Body of pancreas (tissue), 4 donors: ENCODE results near the gene ASNS. TPM values are rescaled to one million over a fixed set of nuclear protein-coding genes. Genes with fewer than 3 reads are reported as not detected.
A peak's percentile ranks its signal among the peaks of the same experiment; 100 is the strongest.
"Not testable (repeated sequence)": the region's sequence is repeated elsewhere in the genome, so short reads cannot be mapped to it uniquely, and the experiment has no call there.

Experiments used
- ATAC-seq: fragments of 150-250 bp; one replicate; pipeline ENCODE4 v1.9.1; 2016
- DNase-seq, 4 donors: peaks; one replicate each; pipeline ENCODE4 v3.0.0-alpha.2; 2019
- H3K27ac ChIP-seq, 4 donors: fragments of 200-600 bp; sonication (generic); 1 replicate in 3 of 4; 2 replicates in 1 of 4; pipeline versions ENCODE4 v1.5.1 to v1.6.1; 2016 to 2019; ENCODE audit warnings: mild to moderate bottlenecking in 1 of 4, mixed read lengths in 1 of 4, moderate library complexity in 1 of 4
- H3K27me3 ChIP-seq, 2 donors: fragments of 200-600 bp; sonication (generic); one replicate each; pipeline ENCODE4 v1.6.0; 2016; ENCODE audit warnings: mild to moderate bottlenecking in 1 of 2
- H3K36me3 ChIP-seq, 2 donors: fragments of 200-600 bp; sonication (generic); replicated peaks in 1 of 2; 2 replicates each; pipeline ENCODE4 v1.5.1; 2016; ENCODE audit warnings: low read depth in 2 of 2; ENCODE audit not compliant: insufficient read depth in 1 of 2
- H3K4me1 ChIP-seq: fragments of 200-600 bp; sonication (generic); one replicate; pipeline ENCODE4 v1.6.0; 2016
- H3K4me3 ChIP-seq, 2 donors: fragments of 200-600 bp; sonication (generic); 1 replicate in 1 of 2; 2 replicates in 1 of 2; pipeline ENCODE4 v1.5.1; 2016 to 2019
- H3K9me3 ChIP-seq, 3 donors: fragments of 200-600 bp; sonication (generic); 1 replicate in 2 of 3; 2 replicates in 1 of 3; pipeline ENCODE4 v1.5.1; 2016
- CTCF ChIP-seq, 7 experiments: fragments of 450-650 bp in 4 of 7; fragments of 200-600 bp in 3 of 7; sonication (generic) in 3 of 7; IDR thresholded peaks; one replicate each; pipeline ENCODE4 v1.5.1; 2016 to 2019; ENCODE audit warnings: antibody characterized with exemption in 7 of 7
- POLR2A ChIP-seq, 3 donors: fragments of 450-650 bp; IDR thresholded peaks; one replicate each; pipeline ENCODE4 v1.6.1; 2016; ENCODE audit warnings: antibody characterized with exemption in 3 of 3, mild to moderate bottlenecking in 2 of 3
- WGBS, 2 donors: methylation state at CpG; one replicate each; pipeline ENCODE4 v1.1.5; 2017; 5-methylcytosine and 5-hydroxymethylcytosine counted together
- intact Hi-C: fragments of 100-400 bp; cut with DNase I; formaldehyde crosslinking; loops from one replicate; pipeline ENCODE4 v1.15.1; 2023
- total RNA-seq, 2 donors: library from RNA; depleted of rRNA; stranded (reverse); fragments of >200 nt; gene quantifications; one replicate each; pipeline ENCODE4 v1.1.0, GENCODE V29; 2016

The ASNS gene
- total RNA-seq: 10 to 100 TPM; 14.0 to 23.4 TPM

GRCh38 chr7:97872025-97872669 lies at the start of gene ASNS:
TSS of gene ASNS (minus strand) at chr7:97872408. CDS start at chr7:97869156, 3,252 bp downstream.
- no peaks in the 10 kb centered on the region for H3K36me3 ChIP-seq
- ATAC-seq: peak; percentile 100
- peak; percentile 94 to 95 (median 94) for DNase-seq
- peak; percentile 91 to 92 (median 91) for TF ChIP-seq POLR2A (IDR thresholded peaks at IDR 0.05)
- TF ChIP-seq CTCF (IDR thresholded peaks at IDR 0.05): peak in 1 of 7 experiments; percentile 15
- 0 to 1% methylated on average over 13 to 49 of the region's 58 CpGs for WGBS, 2 donors
- no peaks in the 10 kb centered on the region for H3K9me3 ChIP-seq
- peaks cover 12% of the 10 kb centered on the region for H3K4me1 ChIP-seq
- H3K4me3 ChIP-seq: peak within 1 kb of the TSS; percentile 37 to 73
- peak within 1 kb of the TSS; percentile 55 to 88 (median 76) for H3K27ac ChIP-seq
- intact Hi-C loops: no loop called here
- no peaks in the 10 kb centered on the region for H3K27me3 ChIP-seq

GRCh38 chr7:97921254-97921653 lies 49.0 kb upstream of the ASNS start:
- intact Hi-C loops, ATAC-seq, H3K27ac ChIP-seq, DNase-seq, H3K27me3 ChIP-seq, H3K4me1 ChIP-seq, H3K9me3 ChIP-seq, H3K36me3 ChIP-seq, H3K4me3 ChIP-seq: not testable (repeated sequence)
- 85 to 90% methylated on average over 1 to 4 of the region's 4 CpGs for WGBS, 2 donors

DNA sequence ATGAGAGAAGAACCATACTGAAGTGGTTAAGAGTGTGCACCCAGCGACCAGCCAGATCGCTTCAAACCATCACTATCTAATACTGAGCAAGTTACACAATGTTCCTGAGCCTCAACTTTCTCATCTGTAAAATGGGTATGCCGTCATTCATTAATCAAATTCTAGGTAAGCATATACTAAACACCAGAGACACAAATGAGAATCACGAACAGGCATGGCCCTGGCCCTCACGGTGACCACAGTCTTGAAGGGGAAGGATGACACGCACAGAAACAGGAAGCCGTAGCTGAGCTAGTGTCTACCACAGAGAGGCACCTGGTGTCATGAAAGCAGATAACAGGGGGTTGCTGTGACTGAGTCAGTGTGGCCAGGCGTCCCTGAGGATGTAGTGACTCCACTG lies 43.1 kb upstream of the ASNS start:
- H3K36me3 ChIP-seq, H3K4me1 ChIP-seq, ATAC-seq, DNase-seq, intact Hi-C loops, H3K4me3 ChIP-seq, H3K9me3 ChIP-seq, H3K27ac ChIP-seq, H3K27me3 ChIP-seq: not testable (repeated sequence)
- 77 to 92% methylated on average over 7 of the region's 8 CpGs for WGBS, 2 donors

DNA sequence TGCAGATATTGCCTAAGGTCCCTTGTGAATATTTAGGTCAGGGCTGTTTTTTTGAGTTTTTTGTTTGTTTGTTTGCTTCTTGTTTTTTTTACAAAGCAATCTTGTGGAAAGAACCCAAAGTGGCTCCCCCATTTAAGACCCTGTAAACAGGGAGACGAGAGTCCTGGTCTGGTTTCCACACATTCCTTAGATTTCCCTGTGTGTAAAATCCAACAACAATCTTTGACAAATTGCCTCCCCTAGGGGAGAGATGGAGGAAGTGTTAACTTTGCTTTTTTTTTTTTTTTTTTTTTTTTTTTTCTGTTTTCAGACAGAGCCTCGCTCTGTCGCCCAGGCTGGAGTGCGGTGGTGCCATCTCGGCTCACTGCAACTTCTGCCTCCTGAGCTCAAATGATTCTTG lies 40.1 kb upstream of the ASNS start:
- DNase-seq, H3K9me3 ChIP-seq, H3K4me3 ChIP-seq, ATAC-seq, H3K4me1 ChIP-seq, H3K36me3 ChIP-seq, H3K27ac ChIP-seq, intact Hi-C loops, H3K27me3 ChIP-seq: not testable (repeated sequence)
- WGBS, 2 donors: 54 to 76% methylated on average over 5 of the region's 5 CpGs

GRCh38 chr7:97896893-97897292 lies 24.7 kb upstream of the ASNS start:
- H3K4me3 ChIP-seq, H3K36me3 ChIP-seq, H3K4me1 ChIP-seq, H3K9me3 ChIP-seq, intact Hi-C loops, H3K27me3 ChIP-seq, DNase-seq, H3K27ac ChIP-seq, ATAC-seq: not testable (repeated sequence)
- WGBS, 2 donors: 93 to 96% methylated on average over 2 of the region's 2 CpGs

- H3K27me3 ChIP-seq, H3K36me3 ChIP-seq, ATAC-seq, H3K9me3 ChIP-seq, intact Hi-C loops, H3K4me1 ChIP-seq, DNase-seq, H3K27ac ChIP-seq, H3K4me3 ChIP-seq: not testable (repeated sequence)
- 52 to 55% methylated on average over 4 of the region's 4 CpGs for WGBS, 2 donors
These were observed 19.5 kb upstream of the ASNS start for GRCh38 chr7:97891721-97892120.

DNA sequence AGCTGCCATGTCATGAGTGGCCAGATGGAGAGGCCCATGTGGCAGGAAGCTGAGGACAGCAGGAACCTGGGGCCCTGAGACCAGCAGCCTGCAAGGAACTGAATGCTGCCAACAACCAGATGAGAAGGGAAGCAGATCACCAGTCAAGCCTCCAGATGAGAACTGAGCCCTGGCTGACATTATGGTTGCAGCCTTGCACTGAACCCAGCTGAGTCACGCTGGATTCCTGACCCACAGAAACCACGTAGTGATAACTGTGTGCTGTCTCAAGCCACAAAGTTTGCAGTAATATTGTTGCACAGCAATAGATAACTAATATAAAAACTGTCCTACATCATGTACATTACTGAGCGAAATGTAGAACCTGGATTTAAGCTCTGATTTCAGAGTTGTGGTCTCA lies 7.3 kb upstream of the ASNS start:
- intact Hi-C loops, H3K27ac ChIP-seq, ATAC-seq, H3K36me3 ChIP-seq, H3K4me3 ChIP-seq, H3K4me1 ChIP-seq, H3K9me3 ChIP-seq, DNase-seq, H3K27me3 ChIP-seq: not testable (repeated sequence)
- WGBS, 2 donors: 78 to 80% methylated on average over 2 to 3 of the region's 3 CpGs

GRCh38 chr7:97874894-97875293 lies 2.7 kb upstream of the ASNS start:
- H3K36me3 ChIP-seq, H3K4me3 ChIP-seq, H3K27ac ChIP-seq, H3K9me3 ChIP-seq, H3K27me3 ChIP-seq, intact Hi-C loops, ATAC-seq, DNase-seq: not testable (repeated sequence)
- H3K4me1 ChIP-seq: peaks cover 12% of the 10 kb centered on the region
- WGBS, 2 donors: 62 to 72% methylated on average over 4 of the region's 4 CpGs
